Glutamatergic neuron (in vitro differentiated cells): ENCODE results near the gene HSPA12A. TPM values are rescaled to one million over a fixed set of nuclear protein-coding genes. Genes with fewer than 3 reads are reported as not detected.

Experiments used
- DNase-seq: peaks from one replicate; pipeline ENCODE4 v3.0.0; 2022
- H3K27ac Mint-ChIP-seq: one replicate; pipeline ENCODE4 v1.8.0; 2020; ENCODE audit warnings: mild to moderate bottlenecking, mixed read lengths, inconsistent platforms; ENCODE audit not compliant: unreplicated experiment
- H3K27me3 Mint-ChIP-seq: one replicate; pipeline ENCODE4 v1.8.0; 2020; ENCODE audit warnings: mild to moderate bottlenecking, moderate library complexity, mixed read lengths, inconsistent platforms; ENCODE audit not compliant: unreplicated experiment
- H3K36me3 Mint-ChIP-seq: one replicate; pipeline ENCODE4 v1.8.0; 2020; ENCODE audit warnings: mild to moderate bottlenecking, mixed read lengths, inconsistent platforms; ENCODE audit not compliant: unreplicated experiment
- H3K4me1 Mint-ChIP-seq: one replicate; pipeline ENCODE4 v1.8.0; 2020; ENCODE audit warnings: mild to moderate bottlenecking, low read depth, mixed read lengths, inconsistent platforms; ENCODE audit not compliant: unreplicated experiment
- H3K4me3 Mint-ChIP-seq: one replicate; pipeline ENCODE4 v1.8.0; 2020; ENCODE audit warnings: mild to moderate bottlenecking, mixed read lengths, inconsistent platforms; ENCODE audit not compliant: unreplicated experiment
- H3K9me3 Mint-ChIP-seq: one replicate; pipeline ENCODE4 v1.8.0; 2020; ENCODE audit warnings: mild to moderate bottlenecking, moderate library complexity, mixed read lengths, inconsistent platforms; ENCODE audit not compliant: unreplicated experiment
- total RNA-seq: library from RNA; stranded (reverse); fragmentation: NEBNext Ultra II Directional; extraction: Animal tissue kit (Norgen Biotek cat#: 25700); gene quantifications from one replicate; pipeline ENCODE4 v1.2.1, GENCODE V29; 2021; ENCODE audit not compliant: unreplicated experiment
- TF ChIP-seq, protein P1 (sequence below): fragments of 200-600 bp; sonication (generic); IDR thresholded peaks from one replicate; pipeline ENCODE4 v1.5.0; 2021; ENCODE audit not compliant: partially characterized antibody, unreplicated experiment

The HSPA12A gene
- total RNA-seq, 1 donor from 2014 or later = 75.0 TPM

DNA sequence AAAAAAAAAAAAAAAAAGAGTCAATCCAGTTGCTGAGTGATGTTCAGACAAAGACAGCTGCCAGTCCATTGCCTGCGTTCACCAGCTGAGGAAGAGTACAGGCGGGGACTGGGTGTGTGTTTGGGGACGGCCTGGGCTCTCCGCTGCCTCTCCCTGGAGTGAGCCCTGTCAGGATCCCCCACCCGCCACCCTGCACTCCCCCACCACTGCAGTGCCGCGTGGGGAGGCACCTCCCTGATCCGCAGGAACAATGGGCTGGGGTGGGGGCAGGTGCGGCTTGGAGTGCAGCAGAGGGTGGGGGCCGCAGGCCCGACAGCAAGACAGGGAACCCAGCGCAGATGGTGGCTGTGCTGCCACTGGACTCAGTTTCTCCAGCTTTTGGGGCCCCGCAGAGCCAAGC is 1.4 kb downstream of the HSPA12A start:
- peaks cover 18% of the 10 kb centered on the region for H3K27me3 Mint-ChIP-seq
- H3K4me3 Mint-ChIP-seq = peak overlapping the region; percentile 79
- DNase-seq = peak; percentile 40
- peaks cover 5% of the 10 kb centered on the region for H3K36me3 Mint-ChIP-seq
- H3K4me1 Mint-ChIP-seq = peaks cover 24% of the 10 kb centered on the region
- TF ChIP-seq, protein P1, sequence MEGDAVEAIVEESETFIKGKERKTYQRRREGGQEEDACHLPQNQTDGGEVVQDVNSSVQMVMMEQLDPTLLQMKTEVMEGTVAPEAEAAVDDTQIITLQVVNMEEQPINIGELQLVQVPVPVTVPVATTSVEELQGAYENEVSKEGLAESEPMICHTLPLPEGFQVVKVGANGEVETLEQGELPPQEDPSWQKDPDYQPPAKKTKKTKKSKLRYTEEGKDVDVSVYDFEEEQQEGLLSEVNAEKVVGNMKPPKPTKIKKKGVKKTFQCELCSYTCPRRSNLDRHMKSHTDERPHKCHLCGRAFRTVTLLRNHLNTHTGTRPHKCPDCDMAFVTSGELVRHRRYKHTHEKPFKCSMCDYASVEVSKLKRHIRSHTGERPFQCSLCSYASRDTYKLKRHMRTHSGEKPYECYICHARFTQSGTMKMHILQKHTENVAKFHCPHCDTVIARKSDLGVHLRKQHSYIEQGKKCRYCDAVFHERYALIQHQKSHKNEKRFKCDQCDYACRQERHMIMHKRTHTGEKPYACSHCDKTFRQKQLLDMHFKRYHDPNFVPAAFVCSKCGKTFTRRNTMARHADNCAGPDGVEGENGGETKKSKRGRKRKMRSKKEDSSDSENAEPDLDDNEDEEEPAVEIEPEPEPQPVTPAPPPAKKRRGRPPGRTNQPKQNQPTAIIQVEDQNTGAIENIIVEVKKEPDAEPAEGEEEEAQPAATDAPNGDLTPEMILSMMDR = no peak
- peaks cover 22% of the 10 kb centered on the region for H3K9me3 Mint-ChIP-seq
- H3K27ac Mint-ChIP-seq = no peak overlapping the region

DNA sequence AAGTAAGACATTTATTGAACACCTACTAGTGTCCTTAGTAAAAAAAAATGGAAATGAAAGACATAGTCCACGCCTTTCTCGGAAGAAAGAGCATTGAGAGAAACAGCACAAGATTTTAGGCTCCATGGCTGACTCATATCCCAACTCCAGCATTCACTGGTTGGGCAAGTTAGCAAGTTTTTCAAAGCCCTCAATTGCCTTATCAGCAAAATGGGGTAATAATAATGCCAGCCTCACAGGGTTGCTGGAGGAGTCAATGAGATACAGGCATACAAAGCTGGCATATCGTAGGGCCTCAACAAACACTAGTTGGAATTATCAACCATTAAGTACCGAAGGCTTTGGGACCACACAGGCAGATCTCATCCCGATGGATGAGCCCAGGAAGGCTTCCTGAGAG is 4.0 kb downstream of the HSPA12A start:
- TF ChIP-seq, protein P1 = no peak
- Mint-ChIP-seq H3K4me3 (no peak overlapping the region), H3K27me3 (peaks cover under 1% of the 10 kb centered on the region), H3K4me1 (peaks cover 20% of the 10 kb centered on the region), H3K27ac (no peak overlapping the region), H3K9me3 (peaks cover 8% of the 10 kb centered on the region), H3K36me3 (no peaks in the 10 kb centered on the region)
- DNase-seq = no peak

DNA sequence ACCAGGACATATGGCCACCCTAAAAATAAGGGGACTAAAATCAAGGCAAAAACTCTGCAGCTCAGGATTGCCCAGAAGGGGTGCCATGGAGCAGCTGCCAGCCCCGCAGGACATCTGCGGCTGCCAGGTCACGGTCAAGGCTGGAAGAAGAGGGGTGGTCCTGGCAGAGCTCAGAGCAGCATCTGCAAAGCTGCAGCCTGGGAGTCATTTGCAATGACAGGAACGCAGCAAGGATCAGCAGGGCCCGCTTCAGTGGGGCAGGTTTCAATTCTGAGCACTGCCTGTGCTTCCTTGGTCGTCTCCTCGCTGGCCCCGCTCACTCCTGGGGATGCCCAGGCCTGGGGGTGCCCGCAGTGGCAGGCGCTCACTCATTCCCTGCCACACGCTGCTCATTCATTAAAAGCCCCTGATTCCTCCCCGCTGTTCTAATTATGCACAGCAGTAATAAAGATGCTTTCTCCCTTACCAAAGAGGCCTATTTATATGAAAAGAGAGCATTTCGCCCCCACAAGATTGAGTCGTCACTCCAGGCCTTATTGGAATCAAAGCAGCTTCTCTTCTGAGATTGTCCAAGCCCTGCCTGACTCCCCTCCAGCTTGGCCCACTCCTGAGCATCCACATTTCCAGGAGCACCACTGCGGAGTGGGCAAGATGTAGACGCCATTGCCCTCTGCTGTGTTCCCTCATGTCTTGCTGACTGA is 4.6 kb downstream of the HSPA12A start:
- H3K4me1 Mint-ChIP-seq = peaks cover 23% of the 10 kb centered on the region
- no peaks in the 10 kb centered on the region for H3K36me3 Mint-ChIP-seq
- H3K27me3 Mint-ChIP-seq = no peaks in the 10 kb centered on the region
- peaks cover 7% of the 10 kb centered on the region for H3K9me3 Mint-ChIP-seq
- no peak overlapping the region for H3K4me3 Mint-ChIP-seq
- DNase-seq = peak; percentile 54
- no peak overlapping the region for H3K27ac Mint-ChIP-seq
- TF ChIP-seq, protein P1 = no peak

DNA sequence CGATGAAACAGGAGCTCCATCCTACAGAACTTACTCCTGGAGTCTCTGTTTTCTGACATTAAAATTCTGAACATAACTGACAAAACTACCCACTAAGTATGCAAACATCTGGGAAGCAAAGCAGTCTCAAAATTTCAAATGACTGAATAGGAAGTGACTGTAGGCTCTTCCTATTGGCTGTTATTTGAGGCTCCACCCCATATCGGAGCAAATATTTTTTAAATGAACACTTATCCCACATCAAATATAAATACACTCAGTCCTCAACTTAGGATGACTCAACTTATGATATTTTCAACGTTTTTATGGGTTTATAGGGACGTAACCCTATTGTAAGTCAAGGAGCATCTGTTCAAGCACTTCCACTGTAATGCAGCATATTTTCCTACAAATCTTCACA is 8.8 kb downstream of the HSPA12A start:
- TF ChIP-seq, protein P1 = no peak

DNA sequence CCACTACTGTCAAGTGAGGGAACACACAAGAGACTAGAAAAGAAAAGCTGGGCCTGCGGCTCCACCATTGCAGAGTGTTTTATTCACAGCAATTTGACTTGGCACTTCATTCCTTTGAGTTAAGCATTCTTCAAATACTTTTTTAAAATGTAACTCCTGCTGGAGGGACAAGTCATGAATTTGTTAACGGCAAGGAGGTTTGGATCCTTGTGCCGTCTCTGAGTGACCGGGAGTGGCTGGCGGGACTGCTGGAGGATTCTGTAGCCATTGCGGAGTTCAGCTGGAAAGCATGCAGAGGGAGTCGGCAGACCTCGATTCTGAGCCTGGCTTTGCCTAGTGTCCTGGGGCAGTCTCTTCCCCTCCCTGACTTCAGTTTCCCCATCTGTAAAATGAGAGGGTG is 9.8 kb downstream of the HSPA12A start:
- Mint-ChIP-seq H3K27me3 (no peaks in the 10 kb centered on the region), H3K27ac (no peak overlapping the region)

More for the DNA sequence above, 8.8 kb downstream of the HSPA12A start:
- Mint-ChIP-seq H3K4me1 (peaks cover 19% of the 10 kb centered on the region), H3K9me3 (peaks cover 4% of the 10 kb centered on the region), H3K4me3 (no peak overlapping the region), H3K27me3 (no peaks in the 10 kb centered on the region), H3K27ac (no peak overlapping the region), H3K36me3 (no peaks in the 10 kb centered on the region)
- no peak for DNase-seq

More for the DNA sequence above, 9.8 kb downstream of the HSPA12A start:
- peaks cover 13% of the 10 kb centered on the region for H3K4me1 Mint-ChIP-seq
- no peak for DNase-seq
- peaks cover 4% of the 10 kb centered on the region for H3K9me3 Mint-ChIP-seq
- no peaks in the 10 kb centered on the region for H3K36me3 Mint-ChIP-seq
- H3K4me3 Mint-ChIP-seq = no peak overlapping the region
- TF ChIP-seq, protein P1 = no peak
